OCI-LY1 (cell line): ENCODE results near the gene TAF7.

Experiments
- H2AFZ ChIP-seq: fragments of 200-600 bp; sonication (generic), shearing (Covaris generic); 2 replicates; pipeline ENCODE4 v1.6.0; 2014; ENCODE audit warnings: antibody characterized with exemption, mild to moderate bottlenecking, low read length
- H3F3A ChIP-seq: fragments of 200-600 bp; sonication (generic), shearing (Covaris generic); 2 replicates; pipeline ENCODE4 v1.6.0; 2014; ENCODE audit warnings: mild to moderate bottlenecking, antibody characterized with exemption, low read length, moderate library complexity; ENCODE audit not compliant: insufficient read depth
- H3K27ac ChIP-seq: fragments of 200-600 bp; sonication (generic); 2 replicates; pipeline ENCODE4 v1.5.1; 2014; ENCODE audit warnings: low read length, mixed run types, mild to moderate bottlenecking, low read depth; ENCODE audit not compliant: poor library complexity, severe bottlenecking
- H3K27me3 ChIP-seq: fragments of 200-600 bp; sonication (generic); 2 replicates; pipeline ENCODE4 v1.6.0; 2014; ENCODE audit warnings: antibody characterized with exemption, mild to moderate bottlenecking, low read length, moderate library complexity; ENCODE audit not compliant: insufficient read depth
- H3K36me3 ChIP-seq: fragments of 200-600 bp; sonication (generic); 2 replicates; pipeline ENCODE4 v1.6.1; 2014; ENCODE audit warnings: mild to moderate bottlenecking, antibody characterized with exemption, low read length, moderate library complexity, mixed read lengths; ENCODE audit not compliant: insufficient read depth
- H3K4me1 ChIP-seq: fragments of 200-600 bp; sonication (generic); 2 replicates; pipeline ENCODE4 v1.5.1; 2014; ENCODE audit warnings: mild to moderate bottlenecking, low read length, moderate library complexity; ENCODE audit not compliant: insufficient read depth, severe bottlenecking
- H3K4me2 ChIP-seq: fragments of 200-600 bp; sonication (generic), shearing (Covaris generic); 2 replicates; pipeline ENCODE4 v1.6.1; 2014; ENCODE audit warnings: low read length
- H3K4me3 ChIP-seq: fragments of 200-600 bp; sonication (generic); 2 replicates; pipeline ENCODE4 v1.5.1; 2014; ENCODE audit warnings: low read length, low read depth, mild to moderate bottlenecking, mixed read lengths; ENCODE audit not compliant: poor library complexity, severe bottlenecking
- H3K79me2 ChIP-seq: fragments of 200-600 bp; shearing (Covaris generic); 2 replicates; pipeline ENCODE4 v1.6.1; 2016; ENCODE audit warnings: mixed run types, low read length, mixed read lengths; ENCODE audit not compliant: insufficient read depth
- H3K9ac ChIP-seq: fragments of 200-600 bp; sonication (generic), shearing (Covaris generic); 2 replicates; pipeline ENCODE4 v1.6.1; 2014; ENCODE audit warnings: mild to moderate bottlenecking, low read length, mixed read lengths
- H3K9me2 ChIP-seq: fragments of 200-600 bp; sonication (generic), shearing (Covaris generic); 2 replicates; pipeline ENCODE4 v1.6.1; 2014; ENCODE audit warnings: low read depth, mild to moderate bottlenecking, low read length, mixed read lengths
- H3K9me3 ChIP-seq: fragments of 200-600 bp; shearing (Covaris generic); 2 replicates; pipeline ENCODE4 v1.6.1; 2014; ENCODE audit warnings: low read length, mixed read lengths
- H4K20me1 ChIP-seq: fragments of 200-600 bp; sonication (generic), shearing (Covaris generic); 2 replicates; pipeline ENCODE4 v1.6.0; 2016; ENCODE audit warnings: mild to moderate bottlenecking, low read length; ENCODE audit not compliant: insufficient read depth
- CTCF ChIP-seq: fragments of 200-600 bp; sonication (generic), shearing (Covaris generic); IDR thresholded peaks from 2 replicates; pipeline ENCODE4 v1.5.1; 2017; ENCODE audit warnings: mild to moderate bottlenecking, antibody characterized with exemption, low read length, moderate library complexity, mixed read lengths
- EZH2 ChIP-seq: fragments of 200-600 bp; sonication (generic), shearing (Covaris generic); IDR thresholded peaks from 2 replicates; pipeline ENCODE4 v1.8.0; 2017; ENCODE audit warnings: borderline replicate concordance, mixed run types, mild to moderate bottlenecking, antibody characterized with exemption, low read length, moderate library complexity, mixed read lengths

The TAF7 gene

GRCh38 chr5:141320225-141321169 is at the start of gene TAF7:
TSS of gene TAF7 (minus strand) at chr5:141320784. CDS start at chr5:141320044, 740 bp downstream.
- no peaks in the 10 kb centered on the region for H3K9me2 ChIP-seq
- peak within 1 kb of the TSS; percentile 21 for H2AFZ ChIP-seq
- no peaks in the 10 kb centered on the region for H3K27me3 ChIP-seq
- peak within 1 kb of the TSS; percentile 86 for H3K4me3 ChIP-seq
- H3K4me1 ChIP-seq: peaks cover 19% of the 10 kb centered on the region
- H3K4me2 ChIP-seq: peak within 1 kb of the TSS; percentile 66
- H3K36me3 ChIP-seq: peaks cover 43% of the 10 kb centered on the region
- no peak for TF ChIP-seq EZH2
- TF ChIP-seq CTCF: peak; percentile 87
- peaks cover 24% of the 10 kb centered on the region for H3K79me2 ChIP-seq
- no peaks in the 10 kb centered on the region for H3F3A ChIP-seq
- peak within 1 kb of the TSS; percentile 90 for H3K9ac ChIP-seq
- H3K9me3 ChIP-seq: peaks cover 27% of the 10 kb centered on the region
- H4K20me1 ChIP-seq: no peaks in the 10 kb centered on the region
- H3K27ac ChIP-seq: peak within 1 kb of the TSS; percentile 88

- no peaks in the 10 kb centered on the region for H3K27me3 ChIP-seq
- no peaks in the 10 kb centered on the region for H3K4me1 ChIP-seq
- no peaks in the 10 kb centered on the region for H3K9me2 ChIP-seq
- no peak overlapping the region for H3K4me3 ChIP-seq
- TF ChIP-seq CTCF: no peak
- no peak for TF ChIP-seq EZH2
- H3K4me2 ChIP-seq: no peak overlapping the region
- H3K36me3 ChIP-seq: no peaks in the 10 kb centered on the region
- H3K9ac ChIP-seq: no peak overlapping the region
- H3F3A ChIP-seq: no peaks in the 10 kb centered on the region
- H3K9me3 ChIP-seq: peaks cover 32% of the 10 kb centered on the region
- no peaks in the 10 kb centered on the region for H3K79me2 ChIP-seq
- no peaks in the 10 kb centered on the region for H4K20me1 ChIP-seq
- H2AFZ ChIP-seq: no peak overlapping the region
- H3K27ac ChIP-seq: no peak overlapping the region
These were observed 45.7 kb upstream of the TAF7 start for GRCh38 chr5:141366016-141366896.

- H3K27me3 ChIP-seq: no peaks in the 10 kb centered on the region
- H3K4me2 ChIP-seq: no peak within 1 kb of the TSS
- no peaks in the 10 kb centered on the region for H3K36me3 ChIP-seq
- no peaks in the 10 kb centered on the region for H3F3A ChIP-seq
- no peak within 1 kb of the TSS for H3K4me3 ChIP-seq
- no peaks in the 10 kb centered on the region for H4K20me1 ChIP-seq
- H3K9me3 ChIP-seq: peaks cover 37% of the 10 kb centered on the region
- H3K9ac ChIP-seq: no peak within 1 kb of the TSS
- no peak within 1 kb of the TSS for H3K27ac ChIP-seq
- no peak within 1 kb of the TSS for H2AFZ ChIP-seq
- no peaks in the 10 kb centered on the region for H3K9me2 ChIP-seq
- no peaks in the 10 kb centered on the region for H3K4me1 ChIP-seq
- TF ChIP-seq EZH2 (no peak), CTCF (no peak)
- H3K79me2 ChIP-seq: no peaks in the 10 kb centered on the region
These were observed 43.5 kb upstream of the TAF7 start, which contains the start of gene PCDHGA5 for GRCh38 chr5:141363952-141364660. TSS of gene PCDHGA5 (plus strand) at chr5:141364162. CDS start at chr5:141364331, 169 bp downstream.
